HEK293 (cell line): ENCODE measurements around the gene FFAR1.

Experiments used
- BCL11A ChIP-seq: fragments of 450-650 bp; formaldehyde crosslinking; IDR thresholded peaks from 2 replicates; pipeline ENCODE4 v1.5.1; 2016; ENCODE audit warnings: low read depth, missing biosample characterization, missing genetic modification characterization
- GLIS1 ChIP-seq: fragments of 450-650 bp; formaldehyde crosslinking; IDR thresholded peaks from 2 replicates; pipeline ENCODE4 v1.5.1; 2016; ENCODE audit warnings: missing biosample characterization, missing genetic modification characterization
- GLIS2 ChIP-seq: fragments of 450-650 bp; formaldehyde crosslinking; IDR thresholded peaks from 2 replicates; pipeline ENCODE4 v1.5.1; 2016; ENCODE audit warnings: missing biosample characterization, missing genetic modification characterization
- INSM2 ChIP-seq: fragments of 450-650 bp; formaldehyde crosslinking; IDR thresholded peaks from 2 replicates; pipeline ENCODE4 v1.5.1; 2016; ENCODE audit warnings: missing biosample characterization, missing genetic modification characterization
- KLF10 ChIP-seq: fragments of 450-650 bp; IDR thresholded peaks from 2 replicates; pipeline ENCODE4 v1.5.1; 2018; ENCODE audit warnings: missing biosample characterization, mild to moderate bottlenecking, missing genetic modification characterization
- SP7 ChIP-seq: fragments of 450-650 bp; formaldehyde crosslinking; IDR thresholded peaks from 2 replicates; pipeline ENCODE4 v1.5.1; 2016; ENCODE audit warnings: missing biosample characterization, missing genetic modification characterization
- ZBTB10 ChIP-seq: fragments of 450-650 bp; formaldehyde crosslinking; IDR thresholded peaks from 2 replicates; pipeline ENCODE4 v1.5.1; 2016; ENCODE audit warnings: missing biosample characterization, missing genetic modification characterization
- ZEB2 ChIP-seq: fragments of 450-650 bp; formaldehyde crosslinking; IDR thresholded peaks from 2 replicates; pipeline ENCODE4 v1.5.1; 2016; ENCODE audit warnings: missing biosample characterization, missing genetic modification characterization
- ZFP3 ChIP-seq: fragments of 450-650 bp; formaldehyde crosslinking; IDR thresholded peaks from 2 replicates; pipeline ENCODE4 v1.5.1; 2016; ENCODE audit warnings: low read depth, missing biosample characterization, missing genetic modification characterization
- ZNF112 ChIP-seq: fragments of 450-650 bp; formaldehyde crosslinking; IDR thresholded peaks from 2 replicates; pipeline ENCODE4 v1.5.0; 2017; ENCODE audit warnings: missing biosample characterization, missing genetic modification characterization
- ZNF114 ChIP-seq: fragments of 450-650 bp; formaldehyde crosslinking; IDR thresholded peaks from 2 replicates; pipeline ENCODE4 v1.5.0; 2017; ENCODE audit warnings: missing biosample characterization, missing genetic modification characterization
- ZNF146 ChIP-seq: fragments of 450-650 bp; formaldehyde crosslinking; IDR thresholded peaks from 2 replicates; pipeline ENCODE4 v1.5.1; 2016; ENCODE audit warnings: missing biosample characterization, missing genetic modification characterization
- ZNF157 ChIP-seq: fragments of 450-650 bp; formaldehyde crosslinking; IDR thresholded peaks from 2 replicates; pipeline ENCODE4 v1.5.1; 2016; ENCODE audit warnings: missing biosample characterization, missing genetic modification characterization
- ZNF19 ChIP-seq: fragments of 450-650 bp; formaldehyde crosslinking; IDR thresholded peaks from 2 replicates; pipeline ENCODE4; 2016; ENCODE audit warnings: missing biosample characterization, missing genetic modification characterization, low read depth
- ZNF211 ChIP-seq: fragments of 450-650 bp; formaldehyde crosslinking; IDR thresholded peaks from 2 replicates; pipeline ENCODE4 v1.5.1; 2016; ENCODE audit warnings: low read depth, missing biosample characterization, missing genetic modification characterization
- ZNF280C ChIP-seq: fragments of 450-650 bp; formaldehyde crosslinking; IDR thresholded peaks from 2 replicates; pipeline ENCODE4 v1.5.1; 2016; ENCODE audit warnings: missing biosample characterization, missing genetic modification characterization
- ZNF433 ChIP-seq: fragments of 450-650 bp; formaldehyde crosslinking; IDR thresholded peaks from 2 replicates; pipeline ENCODE4 v1.5.1; 2016; ENCODE audit warnings: missing biosample characterization, missing genetic modification characterization, low read depth
- ZNF449 ChIP-seq: fragments of 450-650 bp; formaldehyde crosslinking; IDR thresholded peaks from 2 replicates; pipeline ENCODE4 v1.5.1; 2017; ENCODE audit warnings: missing biosample characterization, mild to moderate bottlenecking, missing genetic modification characterization, moderate library complexity
- ZNF571 ChIP-seq: fragments of 450-650 bp; formaldehyde crosslinking; IDR thresholded peaks from 2 replicates; pipeline ENCODE4 v1.5.0; 2017; ENCODE audit warnings: missing biosample characterization, missing genetic modification characterization
- ZNF596 ChIP-seq: fragments of 450-650 bp; IDR thresholded peaks from 2 replicates; pipeline ENCODE4 v1.5.0; 2018; ENCODE audit warnings: missing biosample characterization, mild to moderate bottlenecking, missing genetic modification characterization, moderate library complexity
- ZNF677 ChIP-seq: fragments of 450-650 bp; IDR thresholded peaks from 2 replicates; pipeline ENCODE4 v1.5.0; 2018; ENCODE audit warnings: missing biosample characterization, mild to moderate bottlenecking, missing genetic modification characterization, moderate library complexity
- ZNF76 ChIP-seq: fragments of 450-650 bp; formaldehyde crosslinking; IDR thresholded peaks from 2 replicates; pipeline ENCODE4; 2016; ENCODE audit warnings: low read depth, missing biosample characterization, missing genetic modification characterization, borderline replicate concordance
- ZNF837 ChIP-seq: fragments of 450-650 bp; formaldehyde crosslinking; IDR thresholded peaks from 2 replicates; pipeline ENCODE4 v1.5.1; 2016; ENCODE audit warnings: missing biosample characterization, missing genetic modification characterization
- ZSCAN18 ChIP-seq: fragments of 450-650 bp; formaldehyde crosslinking; IDR thresholded peaks from 2 replicates; pipeline ENCODE4 v1.5.1; 2016; ENCODE audit warnings: missing biosample characterization, missing genetic modification characterization
- TF ChIP-seq, protein P1 (sequence below): fragments of 450-650 bp; formaldehyde crosslinking; IDR thresholded peaks from 2 replicates; pipeline ENCODE4 v1.5.1; 2017; ENCODE audit warnings: missing biosample characterization, missing genetic modification characterization
- TF ChIP-seq, protein P2 (sequence below): fragments of 450-650 bp; formaldehyde crosslinking; IDR thresholded peaks from 2 replicates; pipeline ENCODE4 v1.5.1; 2016; ENCODE audit warnings: missing biosample characterization, missing genetic modification characterization

Gene FFAR1

DNA sequence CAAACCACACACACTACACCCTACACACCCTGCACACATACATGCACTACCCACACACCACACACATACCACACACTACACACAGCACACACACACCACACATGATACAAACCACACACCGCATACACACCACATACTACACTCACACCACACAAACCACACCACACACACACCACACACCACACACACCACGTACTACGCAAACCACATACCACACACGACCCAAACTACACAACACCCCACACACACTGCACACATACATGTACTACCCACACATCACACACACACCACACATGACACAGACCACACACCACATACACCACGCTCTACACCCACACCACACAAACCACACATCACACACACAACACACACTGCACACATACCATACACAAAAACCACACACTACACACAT, 49.1 kb upstream of the FFAR1 start (continued):
- TF ChIP-seq INSM2 = no peak
- 0 out of 2 replicates have a peak, but pooled peaks have one; percentile 15 for TF ChIP-seq ZNF211
- no peak for TF ChIP-seq BCL11A (tag by site-specific recombination)
- TF ChIP-seq, protein P1, sequence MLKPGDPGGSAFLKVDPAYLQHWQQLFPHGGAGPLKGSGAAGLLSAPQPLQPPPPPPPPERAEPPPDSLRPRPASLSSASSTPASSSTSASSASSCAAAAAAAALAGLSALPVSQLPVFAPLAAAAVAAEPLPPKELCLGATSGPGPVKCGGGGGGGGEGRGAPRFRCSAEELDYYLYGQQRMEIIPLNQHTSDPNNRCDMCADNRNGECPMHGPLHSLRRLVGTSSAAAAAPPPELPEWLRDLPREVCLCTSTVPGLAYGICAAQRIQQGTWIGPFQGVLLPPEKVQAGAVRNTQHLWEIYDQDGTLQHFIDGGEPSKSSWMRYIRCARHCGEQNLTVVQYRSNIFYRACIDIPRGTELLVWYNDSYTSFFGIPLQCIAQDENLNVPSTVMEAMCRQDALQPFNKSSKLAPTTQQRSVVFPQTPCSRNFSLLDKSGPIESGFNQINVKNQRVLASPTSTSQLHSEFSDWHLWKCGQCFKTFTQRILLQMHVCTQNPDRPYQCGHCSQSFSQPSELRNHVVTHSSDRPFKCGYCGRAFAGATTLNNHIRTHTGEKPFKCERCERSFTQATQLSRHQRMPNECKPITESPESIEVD (tag by site-specific recombination) = no peak
- TF ChIP-seq ZNF19 (tag by site-specific recombination) = no peak
- peak; percentile 94; the same call in 1 of the 2 replicates for TF ChIP-seq ZNF114
- TF ChIP-seq ZEB2 (tag by site-specific recombination) = no peak
- peak; percentile 46; the same call in 1 of the 2 replicates for TF ChIP-seq ZNF157 (tag by site-specific recombination)
- TF ChIP-seq KLF10 (tag by site-specific recombination) = no peak
- no peak for TF ChIP-seq ZNF596
- TF ChIP-seq ZNF837 (tag by site-specific recombination) = no peak
- TF ChIP-seq ZNF449 (tag by site-specific recombination) = no peak
- no peak for TF ChIP-seq SP7 (tag by site-specific recombination)
- TF ChIP-seq ZFP3 = no peak
- TF ChIP-seq, protein P2, sequence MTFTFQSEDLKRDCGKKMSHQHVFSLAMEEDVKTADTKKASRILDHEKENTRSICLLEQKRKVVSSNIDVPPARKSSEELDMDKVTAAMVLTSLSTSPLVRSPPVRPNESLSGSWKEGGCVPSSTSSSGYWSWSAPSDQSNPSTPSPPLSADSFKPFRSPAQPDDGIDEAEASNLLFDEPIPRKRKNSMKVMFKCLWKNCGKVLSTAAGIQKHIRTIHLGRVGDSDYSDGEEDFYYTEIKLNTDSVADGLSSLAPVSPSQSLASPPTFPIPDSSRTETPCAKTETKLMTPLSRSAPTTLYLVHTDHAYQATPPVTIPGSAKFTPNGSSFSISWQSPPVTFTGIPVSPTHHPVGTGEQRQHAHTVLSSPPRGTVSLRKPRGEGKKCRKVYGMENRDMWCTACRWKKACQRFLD = peak; percentile 9; the same call in 1 of the 2 replicates
- TF ChIP-seq ZSCAN18 = peak; percentile 12; the same call in 1 of the 2 replicates
- TF ChIP-seq ZNF112 (tag by site-specific recombination) = 0 out of 2 replicates have a peak, but pooled peaks have one; percentile 6
- peak; percentile 33; the same call in 1 of the 2 replicates for TF ChIP-seq ZNF571
- TF ChIP-seq ZBTB10 = no peak
- TF ChIP-seq ZNF76 (tag by site-specific recombination) = no peak; the same call in 1 of the 2 replicates
- TF ChIP-seq ZNF280C (tag by site-specific recombination) = no peak
- no peak for TF ChIP-seq GLIS2 (tag by site-specific recombination)
- TF ChIP-seq GLIS1 = no peak; the same call in 1 of the 2 replicates
- TF ChIP-seq ZNF433 (tag by site-specific recombination) = no peak
- no peak for TF ChIP-seq ZNF677 (tag by site-specific recombination)
- TF ChIP-seq ZNF146 (tag by site-specific recombination) = peak; percentile 39; the same call in 1 of the 2 replicates
